K562 (cell line): ENCODE results near the gene PPP1R12B. TPM values are rescaled to one million over a fixed set of nuclear protein-coding genes. Genes with fewer than 3 reads are reported as not detected.

Experiments used
- CBX1 ChIP-seq: sonication (generic); IDR thresholded peaks from 2 replicates; pipeline ENCODE4 v1.6.1; 2016; ENCODE audit warnings: antibody characterized with exemption, low read depth, mild to moderate bottlenecking
- CHD1 ChIP-seq: fragments of 200-600 bp; sonication (generic); IDR thresholded peaks from one replicate; pipeline ENCODE4 v1.6.1; 2012; ENCODE audit warnings: mild to moderate bottlenecking, moderate library complexity, low read length, inconsistent platforms
- CREBBP ChIP-seq: IDR thresholded peaks from one replicate; pipeline ENCODE4 v1.6.1; 2012; ENCODE audit warnings: low read depth, mild to moderate bottlenecking, control low read depth, inconsistent platforms, low read length
- GATAD2A ChIP-seq: fragments of 450-650 bp; IDR thresholded peaks from 2 replicates; pipeline ENCODE4 v1.6.1; 2017
- ID3 ChIP-seq, 2 experiments: fragments of 250-450 bp in 1 of 2; fragments of 450-650 bp in 1 of 2; sonication (Bioruptor Pico) in 1 of 2; IDR thresholded peaks; 2 replicates each; pipeline versions ENCODE4 v1.6.1 to v1.8.0; 2016 to 2021; ENCODE audit warnings: mild to moderate bottlenecking in 2 of 2, moderate library complexity in 2 of 2, missing compliant biosample characterization in 1 of 2, missing genetic modification characterization in 1 of 2
- KDM2B ChIP-seq: fragments of 250-450 bp; sonication (Bioruptor Pico); IDR thresholded peaks from 2 replicates; pipeline ENCODE4 v1.8.0; 2021; ENCODE audit warnings: mild to moderate bottlenecking, moderate library complexity
- LEF1 ChIP-seq: fragments of 450-650 bp; IDR thresholded peaks from 2 replicates; pipeline ENCODE4 v1.6.1; 2016; ENCODE audit warnings: mild to moderate bottlenecking
- MCM2 ChIP-seq: fragments of 450-650 bp; IDR thresholded peaks from 2 replicates; pipeline ENCODE4 v1.6.1; 2017; ENCODE audit warnings: low read depth, mild to moderate bottlenecking
- MCM3 ChIP-seq: fragments of 450-650 bp; IDR thresholded peaks from 2 replicates; pipeline ENCODE4 v1.6.1; 2016
- MLLT1 ChIP-seq, 2 experiments: fragments of 450-650 bp; IDR thresholded peaks; 2 replicates each; pipeline ENCODE4 v1.6.1; 2016
- NCOA6 ChIP-seq: fragments of 450-650 bp; IDR thresholded peaks from 2 replicates; pipeline ENCODE4 v1.6.1; 2017; ENCODE audit warnings: mild to moderate bottlenecking
- NCOR1 ChIP-seq: fragments of 450-650 bp; IDR thresholded peaks from 2 replicates; pipeline ENCODE4 v1.6.1; 2016; ENCODE audit warnings: mild to moderate bottlenecking, moderate library complexity
- NONO ChIP-seq, 2 experiments: fragments of 200-400 bp in 1 of 2; fragments of 450-650 bp in 1 of 2; formaldehyde crosslinking in 1 of 2; IDR thresholded peaks; 2 replicates each; pipeline ENCODE4 v1.6.1; 2017; ENCODE audit warnings: low read depth in 2 of 2, mild to moderate bottlenecking in 2 of 2, moderate library complexity in 2 of 2, low read length in 1 of 2
- NRF1 ChIP-seq, 2 experiments: fragments of 450-650 bp; IDR thresholded peaks in 1 of 2; conservative IDR thresholded peaks in 1 of 2; 2 replicates each; pipeline ENCODE4 v1.6.1; 2014; ENCODE audit warnings: mild to moderate bottlenecking in 2 of 2
- RBM34 ChIP-seq: fragments of 200-400 bp; formaldehyde crosslinking; IDR thresholded peaks from 2 replicates; pipeline ENCODE4 v1.6.1; 2018; ENCODE audit warnings: low read length, borderline replicate concordance; ENCODE audit not compliant: insufficient read depth
- RFX5 ChIP-seq: IDR thresholded peaks from 2 replicates; pipeline ENCODE4 v1.6.1; 2011; ENCODE audit warnings: low read depth, mild to moderate bottlenecking, improper control_type of control experiment, low read length
- RFX7 ChIP-seq: fragments of 250-450 bp; sonication (Bioruptor Pico); IDR thresholded peaks from 2 replicates; pipeline ENCODE4 v1.5.1; 2021; ENCODE audit warnings: mild to moderate bottlenecking
- SAP30 ChIP-seq: fragments of 200-600 bp; sonication (generic); IDR thresholded peaks from 2 replicates; pipeline ENCODE4 v1.6.1; 2012; ENCODE audit warnings: borderline replicate concordance, low read depth, mild to moderate bottlenecking, moderate library complexity, low read length, control low read depth, inconsistent platforms; ENCODE audit not compliant: insufficient read depth, poor library complexity, severe bottlenecking
- SREBF1 ChIP-seq: fragments of 150-350 bp; IDR thresholded peaks from 2 replicates; pipeline ENCODE4 v1.6.1; 2014; ENCODE audit warnings: antibody characterized with exemption, low read depth, low read length, borderline replicate concordance
- TEAD1 ChIP-seq, 2 experiments: fragments of 450-650 bp in 1 of 2; sonication (generic) in 1 of 2; formaldehyde crosslinking; IDR thresholded peaks; 2 replicates each; pipeline versions ENCODE4 v1.4.0 to v1.8.0; 2020 to 2022; ENCODE audit warnings: mild to moderate bottlenecking in 2 of 2, missing genetic modification reagents in 1 of 2
- TRIM28 ChIP-seq: fragments of 450-650 bp; IDR thresholded peaks from 2 replicates; pipeline ENCODE4 v1.6.1; 2017
- ZBTB17 ChIP-seq: fragments of 450-650 bp; formaldehyde crosslinking; IDR thresholded peaks from 2 replicates; pipeline ENCODE4 v1.4.0; 2020; ENCODE audit warnings: mild to moderate bottlenecking
- ZNF3 ChIP-seq: fragments of 250-450 bp; sonication (Bioruptor Pico); IDR thresholded peaks from 2 replicates; pipeline ENCODE4 v1.5.0; 2021; ENCODE audit warnings: mild to moderate bottlenecking, moderate library complexity
- ZNF311 ChIP-seq: fragments of 250-450 bp; sonication (Bioruptor Pico); IDR thresholded peaks from 2 replicates; pipeline ENCODE4 v1.4.0; 2020; ENCODE audit warnings: mild to moderate bottlenecking, moderate library complexity
- ZNF511 ChIP-seq: sonication (generic); formaldehyde crosslinking; IDR thresholded peaks from 2 replicates; pipeline ENCODE4 v1.8.0; 2022; ENCODE audit warnings: mild to moderate bottlenecking, missing genetic modification reagents
- ZNF780A ChIP-seq: fragments of 250-450 bp; sonication (Bioruptor Pico); IDR thresholded peaks from 2 replicates; pipeline ENCODE4 v1.5.0; 2021; ENCODE audit warnings: mild to moderate bottlenecking
- polyA plus RNA-seq, 8 experiments: library from polyadenylated mRNA; depleted of rRNA in 4 of 8; stranded (reverse) in 5 of 8; unstranded in 3 of 8; fragments of >200 nt; fragmentation: Nextera tagmentation in 2 of 8; fragmentation: Illumina TruSeq in 1 of 8; extraction: Ambion mirVana in 2 of 8; extraction: Trizol in 1 of 8; gene quantifications; 2 replicates each; pipeline versions ENCODE4 v1.2.1 to v1.2.3, GENCODE V29; 2011 to 2014; ENCODE audit warnings: inconsistent platforms in 1 of 8, missing spikeins in 1 of 8
- total RNA-seq, 7 experiments: library from RNA; depleted of rRNA in 6 of 7; stranded (reverse); fragments of >200 nt in 6 of 7; fragmentation: Illumina TruSeq in 2 of 7; extraction: Trizol in 2 of 7; gene quantifications; 2 replicates each; pipeline versions ENCODE4 v1.2.1 to v1.2.3, GENCODE V29; 2011 to 2021; ENCODE audit warnings: low replicate concordance in 1 of 7

The PPP1R12B gene
- total and polyA plus RNA-seq, 9 of the 15 experiments (the other 6 are each of a cell fraction or from before 2014, with no cell fraction given): 0.73 to 16.9 (median 13.6) TPM

- TF ChIP-seq ID3 (CRISPR knock-in tag; IDR thresholded peaks at IDR 0.05): no peak
- TF ChIP-seq ID3 (tag; IDR thresholded peaks at IDR 0.05): peak; percentile 81
- no peak for TF ChIP-seq ZNF3 (CRISPR knock-in tag)
- TF ChIP-seq NCOR1: no peak
- peak; percentile 96 for TF ChIP-seq ZNF511
- 0 out of 4 replicates have a peak, but pooled peaks of 1 of the 2 experiments have one; percentile 28 for TF ChIP-seq NONO (IDR thresholded peaks at IDR 0.05; ENCODE audit: low read depth in 2 of 2, low read length in 1 of 2)
- TF ChIP-seq ZNF311: peak; percentile 62; the same call in 1 of the 2 replicates
- no peak for TF ChIP-seq RFX5
- TF ChIP-seq MCM2: no peak
- no peak for TF ChIP-seq NCOA6
- TF ChIP-seq NRF1 (conservative IDR thresholded peaks at IDR 0.05 in 1 of 2, IDR thresholded peaks at IDR 0.05 in 1 of 2): peak; percentile 98 to 99
- no peak for TF ChIP-seq RBM34
- peak; percentile 88 for TF ChIP-seq CHD1
- TF ChIP-seq ZBTB17 (CRISPR knock-in tag): peak; percentile 88
- TF ChIP-seq MLLT1 (IDR thresholded peaks at IDR 0.05): peak in 1 of 2 experiments; percentile 74; a peak in 1 of 4 replicates
- TF ChIP-seq KDM2B (CRISPR knock-in tag): peak; percentile 75; the same call in 1 of the 2 replicates
- TF ChIP-seq MCM3: no peak
- TF ChIP-seq TEAD1 (CRISPR knock-in tag; IDR thresholded peaks at IDR 0.05): peak; percentile 52 to 81; a peak in 3 of 4 replicates
- TF ChIP-seq SAP30: peak; percentile 95
- TF ChIP-seq SREBF1: peak; percentile 38; the same call in 1 of the 2 replicates
- TF ChIP-seq TRIM28: no peak
- TF ChIP-seq RFX7 (CRISPR knock-in tag): no peak
- no peak; the same call in 1 of the 2 replicates for TF ChIP-seq LEF1
- no peak for TF ChIP-seq ZNF780A (CRISPR knock-in tag)
- TF ChIP-seq CREBBP: no peak
- TF ChIP-seq GATAD2A: peak; percentile 65; the same call in 1 of the 2 replicates
- TF ChIP-seq CBX1: no peak; the same call in 1 of the 2 replicates
Measured at GRCh38 chr1:202348509-202349205, at the start of gene PPP1R12B (continued).
